ENCODE data around the gene FITM1. TPM values are rescaled to one million over a fixed set of nuclear protein-coding genes. Genes with fewer than 3 reads are reported as not detected.

Gene FITM1
- total RNA-seq, 2 experiments from 2014 or later, result 1.5 to 1.7 TPM

GRCh38 chr14:24121210-24121609, 9.2 kb upstream of the FITM1 start:
- Histone ChIP-seq H3K9me3 (ENCODE audit: control insufficient read depth in 1 of 2, insufficient read depth in 1 of 2, low read length in 2 of 2) (no peaks in the 10 kb centered on the region), H3K4me1 (ENCODE audit: insufficient read depth, low read length) (peaks cover 21% of the 10 kb centered on the region), H3K27ac (ENCODE audit: low read depth in 1 of 2, low read length in 2 of 2) (no peak overlapping the region), H3K36me3 (ENCODE audit: insufficient read depth, low read length) (peaks cover 74% of the 10 kb centered on the region), H3K27me3 (ENCODE audit: control insufficient read depth in 1 of 2, insufficient read depth in 2 of 2, low read length in 2 of 2) (no peaks in the 10 kb centered on the region), H3K4me3 (ENCODE audit: low read length) (no peak overlapping the region)
- Mint-ChIP-seq H3K27ac (no peak overlapping the region), H3K9me3 (no peaks in the 10 kb centered on the region), H3K36me3 (ENCODE audit: low read depth) (peaks cover 87% of the 10 kb centered on the region), H3K27me3 (no peaks in the 10 kb centered on the region), H3K4me3 (no peak overlapping the region), H3K4me1 (ENCODE audit: low read depth) (peaks cover 19% of the 10 kb centered on the region)
- DNase-seq (no peak), ATAC-seq (ENCODE audit: poor library complexity) (no peak)
- CTCF ChIA-PET, result interaction anchor here (1.7 to 1.9 kb wide), 2 partner anchors 14 to 40 kb away, joined by 4 to 6 read pairs; partner anchors contain the start of gene IRF9
- TF ChIP-seq CTCF (IDR thresholded peaks at IDR 0.05), result no peak
- POLR2A ChIA-PET, result interaction anchor here (0.9 to 1.2 kb wide), 2 partner anchors 11 to 15 kb away, joined by 3 read pairs; partner anchors contain the start of gene PSME1
- intact Hi-C loops (cut with DNase I, micrococcal nuclease), result no loop called here

DNA sequence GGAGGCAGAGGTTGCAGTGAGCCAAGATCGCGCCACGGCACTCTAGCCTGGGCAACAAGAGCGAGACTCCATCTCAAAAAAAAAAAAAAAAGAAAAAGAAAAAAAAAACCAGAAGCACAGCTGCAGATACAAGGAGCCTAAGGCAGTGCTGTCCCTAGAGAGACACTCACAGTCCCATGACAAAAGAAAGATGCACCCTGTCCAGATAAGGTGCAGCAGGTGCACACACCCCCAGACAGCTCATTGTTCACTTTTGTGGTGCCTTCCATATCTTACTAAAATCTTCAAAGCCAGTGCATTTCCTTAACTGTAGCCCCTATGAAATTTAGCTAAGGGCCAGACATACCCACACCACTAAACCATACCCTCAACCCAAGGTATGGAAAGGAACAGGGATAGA, 8.0 kb upstream of the FITM1 start:
- H3K27ac Mint-ChIP-seq, result no peak overlapping the region
- TF ChIP-seq CTCF (IDR thresholded peaks at IDR 0.05), result no peak
- Histone ChIP-seq H3K9me3 (ENCODE audit: control insufficient read depth in 1 of 2, insufficient read depth in 1 of 2, low read length in 2 of 2) (no peaks in the 10 kb centered on the region), H3K27me3 (ENCODE audit: control insufficient read depth in 1 of 2, insufficient read depth in 2 of 2, low read length in 2 of 2) (no peaks in the 10 kb centered on the region), H3K36me3 (ENCODE audit: insufficient read depth, low read length) (peaks cover 66% of the 10 kb centered on the region), H3K27ac (ENCODE audit: low read depth in 1 of 2, low read length in 2 of 2) (no peak overlapping the region), H3K4me3 (ENCODE audit: low read length) (no peak overlapping the region), H3K4me1 (ENCODE audit: insufficient read depth, low read length) (peaks cover 10% of the 10 kb centered on the region)
- peaks cover 75% of the 10 kb centered on the region for H3K36me3 Mint-ChIP-seq (ENCODE audit: low read depth)
- peaks cover 10% of the 10 kb centered on the region for H3K4me1 Mint-ChIP-seq (ENCODE audit: low read depth)
- ChIA-PET CTCF (interaction anchor here (1.7 kb wide), 1 partner anchor 39 kb away, joined by 4 read pairs; the partner anchor contains the start of gene IRF9), POLR2A (interaction anchor here (0.9 to 6.2 kb wide), 3 partner anchors 7 to 14 kb away, joined by 3 to 33 read pairs (median 3); partner anchors contain the start of genes DCAF11, NRL and PSME1)
- no peak overlapping the region for H3K4me3 Mint-ChIP-seq
- DNase-seq (no peak), ATAC-seq (ENCODE audit: poor library complexity) (no peak)
- no peaks in the 10 kb centered on the region for H3K27me3 Mint-ChIP-seq
- intact Hi-C loops (cut with DNase I, micrococcal nuclease), result loop anchor here in 1 of 2 experiments (1.0 kb wide), 1 partner anchor 10 kb away; no protein-coding TSS in a partner anchor
- H3K9me3 Mint-ChIP-seq, result no peaks in the 10 kb centered on the region

DNA sequence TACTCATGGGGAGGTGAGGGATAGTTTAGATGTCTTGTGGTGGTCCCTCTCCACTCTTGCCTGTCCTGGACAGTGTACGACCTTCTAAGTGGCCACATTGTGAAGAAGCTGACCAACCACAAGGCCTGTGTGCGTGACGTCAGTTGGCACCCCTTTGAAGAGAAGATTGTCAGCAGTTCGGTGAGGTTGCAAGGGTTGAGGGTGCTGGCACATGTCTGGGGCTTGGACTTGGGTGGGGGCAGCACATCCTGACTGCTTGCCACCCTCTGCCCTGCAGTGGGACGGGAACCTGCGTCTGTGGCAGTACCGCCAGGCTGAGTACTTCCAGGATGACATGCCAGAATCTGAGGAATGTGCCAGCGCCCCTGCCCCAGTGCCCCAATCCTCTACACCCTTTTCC, 7.6 kb upstream of the FITM1 start:
- no peaks in the 10 kb centered on the region for H3K27me3 Mint-ChIP-seq
- peaks cover 7% of the 10 kb centered on the region for H3K4me1 ChIP-seq (ENCODE audit: insufficient read depth, low read length)
- ChIA-PET POLR2A (interaction anchor here (6.2 kb wide), 1 partner anchor 8 kb away, joined by 33 read pairs; the partner anchor contains the start of genes DCAF11 and NRL), CTCF (no interaction called here)
- peaks cover 61% of the 10 kb centered on the region for H3K36me3 ChIP-seq (ENCODE audit: insufficient read depth, low read length)
- TF ChIP-seq CTCF (IDR thresholded peaks at IDR 0.05), result no peak
- no peaks in the 10 kb centered on the region for H3K9me3 ChIP-seq (ENCODE audit: control insufficient read depth in 1 of 2, insufficient read depth in 1 of 2, low read length in 2 of 2)
- no peak overlapping the region for H3K4me3 ChIP-seq (ENCODE audit: low read length)
- no peaks in the 10 kb centered on the region for H3K9me3 Mint-ChIP-seq
- no peaks in the 10 kb centered on the region for H3K27me3 ChIP-seq (ENCODE audit: control insufficient read depth in 1 of 2, insufficient read depth in 2 of 2, low read length in 2 of 2)
- no peak overlapping the region for H3K27ac ChIP-seq (ENCODE audit: low read depth in 1 of 2, low read length in 2 of 2)
- ATAC-seq (ENCODE audit: poor library complexity), result no peak
- no peak overlapping the region for H3K27ac Mint-ChIP-seq
- peaks cover 71% of the 10 kb centered on the region for H3K36me3 Mint-ChIP-seq (ENCODE audit: low read depth)
- peaks cover 10% of the 10 kb centered on the region for H3K4me1 Mint-ChIP-seq (ENCODE audit: low read depth)
- no peak for DNase-seq
- no peak overlapping the region for H3K4me3 Mint-ChIP-seq
- intact Hi-C loops (cut with DNase I, micrococcal nuclease), result loop anchor here in 1 of 2 experiments (1.0 kb wide), 1 partner anchor 9 kb away; no protein-coding TSS in a partner anchor
